ENCODE data around the gene HOXD8. TPM values are rescaled to one million over a fixed set of nuclear protein-coding genes. Genes with fewer than 3 reads are reported as not detected.

Gene HOXD8
- total RNA-seq, 1 donor: 15.5 TPM

DNA sequence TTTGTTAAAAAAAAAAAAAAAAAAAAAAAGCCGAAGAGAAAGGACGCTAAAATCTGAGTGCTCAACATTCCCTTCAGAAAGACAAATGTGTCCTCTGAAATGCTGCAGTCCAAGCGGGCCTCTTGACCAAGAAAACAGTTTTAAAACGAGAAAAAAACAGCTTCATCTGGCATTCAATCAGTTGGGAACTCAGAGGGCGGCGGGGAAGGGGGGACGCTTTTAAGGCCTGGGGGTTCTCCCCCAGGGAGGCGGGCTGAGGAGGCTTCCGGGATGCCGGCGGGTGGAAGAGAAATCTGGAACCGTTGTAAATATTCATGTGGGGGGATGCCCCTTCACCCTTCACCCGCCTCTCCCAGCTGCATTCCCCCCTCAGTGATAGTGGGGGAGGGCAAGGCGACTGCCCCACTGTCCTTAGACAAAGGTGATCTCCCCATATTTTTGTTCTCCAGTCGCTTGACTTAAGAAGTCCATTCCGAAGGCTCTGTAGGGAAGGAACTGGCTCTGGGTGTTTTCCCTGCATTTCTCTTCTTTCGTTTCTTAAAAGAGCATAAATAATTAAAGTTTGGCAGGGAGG lies 25.7 kb upstream of the HOXD8 start:
- H3K4me3 ChIP-seq (ENCODE audit: low read depth, low read length): peak overlapping the region; percentile 63
- TF ChIP-seq, protein P1, sequence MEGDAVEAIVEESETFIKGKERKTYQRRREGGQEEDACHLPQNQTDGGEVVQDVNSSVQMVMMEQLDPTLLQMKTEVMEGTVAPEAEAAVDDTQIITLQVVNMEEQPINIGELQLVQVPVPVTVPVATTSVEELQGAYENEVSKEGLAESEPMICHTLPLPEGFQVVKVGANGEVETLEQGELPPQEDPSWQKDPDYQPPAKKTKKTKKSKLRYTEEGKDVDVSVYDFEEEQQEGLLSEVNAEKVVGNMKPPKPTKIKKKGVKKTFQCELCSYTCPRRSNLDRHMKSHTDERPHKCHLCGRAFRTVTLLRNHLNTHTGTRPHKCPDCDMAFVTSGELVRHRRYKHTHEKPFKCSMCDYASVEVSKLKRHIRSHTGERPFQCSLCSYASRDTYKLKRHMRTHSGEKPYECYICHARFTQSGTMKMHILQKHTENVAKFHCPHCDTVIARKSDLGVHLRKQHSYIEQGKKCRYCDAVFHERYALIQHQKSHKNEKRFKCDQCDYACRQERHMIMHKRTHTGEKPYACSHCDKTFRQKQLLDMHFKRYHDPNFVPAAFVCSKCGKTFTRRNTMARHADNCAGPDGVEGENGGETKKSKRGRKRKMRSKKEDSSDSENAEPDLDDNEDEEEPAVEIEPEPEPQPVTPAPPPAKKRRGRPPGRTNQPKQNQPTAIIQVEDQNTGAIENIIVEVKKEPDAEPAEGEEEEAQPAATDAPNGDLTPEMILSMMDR (IDR thresholded peaks at IDR 0.05; ENCODE audit: insufficient read depth, low read depth, low read length): no peak
- no peak for DNase-seq (ENCODE audit: low read depth)

DNA sequence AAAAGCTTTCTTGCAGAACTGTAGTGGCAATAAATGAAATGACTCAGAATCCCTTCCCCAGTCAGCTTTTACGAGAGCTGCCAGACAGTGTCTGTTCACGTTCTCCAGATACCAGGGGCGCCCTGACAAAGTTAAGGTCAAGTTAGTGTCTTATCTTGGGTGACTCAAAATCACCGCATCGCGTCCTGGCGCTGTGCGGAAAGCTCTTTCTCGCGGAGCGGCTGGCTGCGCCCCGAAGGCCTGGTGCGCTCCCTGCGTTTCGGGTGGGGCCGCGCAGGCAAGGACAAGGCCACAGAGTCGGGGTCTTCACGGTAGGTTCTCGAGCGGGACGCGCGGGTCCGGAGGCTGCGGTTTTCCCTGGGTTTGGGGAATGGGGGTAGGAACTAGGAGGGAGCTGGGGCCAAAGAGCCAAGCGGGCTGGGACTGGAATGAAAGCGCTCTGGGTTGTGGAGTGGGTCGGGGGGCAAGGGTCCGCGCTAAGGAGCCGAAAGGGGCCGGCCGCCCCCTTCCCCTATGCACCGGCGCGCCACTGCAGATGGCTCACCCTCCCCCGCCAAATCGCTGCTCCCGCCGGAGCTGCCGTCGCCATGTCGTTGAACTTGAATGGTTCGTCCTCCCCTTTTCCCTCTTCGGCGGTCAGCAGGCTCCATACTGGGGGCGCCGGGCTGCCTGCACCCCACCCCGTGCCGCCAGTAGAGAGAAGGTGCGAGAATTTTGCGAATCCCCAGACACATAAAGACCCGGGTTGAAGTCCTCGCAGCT lies 25.0 kb upstream of the HOXD8 start:
- H3K4me3 ChIP-seq (ENCODE audit: low read depth, low read length): peak overlapping the region; percentile 63
- TF ChIP-seq, protein P1 (IDR thresholded peaks at IDR 0.05; ENCODE audit: insufficient read depth, low read depth, low read length): no peak
- DNase-seq (ENCODE audit: low read depth): peak; percentile 90

DNA sequence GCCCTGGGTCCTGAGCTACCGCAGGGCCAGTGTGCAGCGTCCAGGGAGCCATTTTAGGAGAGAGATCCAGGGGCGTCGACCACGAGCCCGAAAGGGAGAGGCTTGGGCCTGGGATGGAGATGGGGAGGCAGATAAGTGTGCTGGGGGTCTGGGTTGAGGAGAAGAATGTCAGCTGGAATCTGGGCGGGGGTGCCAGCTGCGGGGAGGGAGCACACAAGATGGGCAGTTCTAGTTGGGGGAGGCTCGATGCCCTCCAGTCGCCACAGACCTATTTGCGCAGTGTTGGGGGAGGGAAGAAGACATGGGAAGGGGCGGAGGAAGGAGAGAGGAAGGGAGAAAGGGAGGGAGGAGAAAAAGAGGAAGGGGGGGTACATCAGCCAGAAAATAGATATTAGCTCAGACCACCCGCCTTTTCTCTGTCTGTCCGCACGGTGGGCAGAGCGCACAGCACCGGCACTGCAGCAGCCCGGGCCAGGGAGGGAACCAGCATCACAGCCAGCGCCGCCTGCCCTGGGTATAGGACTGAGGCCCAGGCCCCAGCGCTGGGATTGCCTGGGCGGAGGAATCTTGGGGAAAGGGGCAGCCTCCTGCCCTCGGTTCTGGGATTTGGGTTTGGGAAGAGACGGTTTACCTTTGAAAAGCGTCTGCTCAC lies 24.3 kb upstream of the HOXD8 start:
- H3K4me3 ChIP-seq (ENCODE audit: low read depth, low read length): peak overlapping the region; percentile 63
- DNase-seq (ENCODE audit: low read depth): peak; percentile 47
- TF ChIP-seq, protein P1 (IDR thresholded peaks at IDR 0.05; ENCODE audit: insufficient read depth, low read depth, low read length): no peak

DNA sequence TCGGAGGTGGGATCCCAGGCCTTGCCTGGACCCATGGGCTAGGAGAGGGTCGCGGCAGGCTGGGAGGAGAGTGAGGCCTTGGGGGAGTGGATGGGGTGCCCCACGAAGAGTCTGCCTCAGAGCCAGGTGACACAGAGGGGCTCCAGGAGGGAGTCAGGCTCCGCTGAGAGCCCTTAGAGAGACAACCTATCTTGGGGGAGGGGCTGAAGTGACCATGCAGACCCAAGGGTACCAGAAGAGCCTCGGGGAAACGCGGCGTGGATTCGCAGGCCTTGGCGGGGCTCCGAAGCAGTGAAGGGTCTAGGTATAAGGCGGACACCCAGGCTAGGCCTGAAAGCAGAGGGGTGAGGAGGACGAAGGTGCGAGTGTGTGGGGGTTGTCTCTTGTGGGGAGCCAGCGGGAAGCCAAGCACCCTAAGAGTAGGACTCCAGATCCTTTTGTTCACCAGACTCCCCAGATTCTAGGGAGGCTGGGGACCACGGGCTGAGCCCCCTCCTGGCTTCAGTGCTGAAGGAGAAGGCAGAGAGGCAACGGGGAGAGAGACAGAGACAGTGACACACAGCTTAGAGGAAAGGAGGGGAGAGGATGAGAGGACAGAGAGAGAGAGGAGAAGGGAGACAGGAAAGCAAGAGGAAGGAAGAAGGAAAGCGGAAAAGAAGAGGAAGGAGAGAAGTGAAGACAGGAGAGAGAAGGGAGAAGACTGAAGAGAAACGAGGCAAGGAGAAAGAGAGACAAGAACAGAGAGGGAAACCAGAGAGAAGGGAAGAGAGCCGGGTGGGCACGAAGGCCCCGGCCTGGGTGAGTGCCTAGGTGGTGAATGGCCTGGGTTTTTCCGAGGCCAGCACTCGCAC lies 23.6 kb upstream of the HOXD8 start:
- peak overlapping the region; percentile 63 for H3K4me3 ChIP-seq (ENCODE audit: low read depth, low read length)
- peak; percentile 14 for DNase-seq (ENCODE audit: low read depth)
- TF ChIP-seq, protein P1 (IDR thresholded peaks at IDR 0.05; ENCODE audit: insufficient read depth, low read depth, low read length): no peak

DNA sequence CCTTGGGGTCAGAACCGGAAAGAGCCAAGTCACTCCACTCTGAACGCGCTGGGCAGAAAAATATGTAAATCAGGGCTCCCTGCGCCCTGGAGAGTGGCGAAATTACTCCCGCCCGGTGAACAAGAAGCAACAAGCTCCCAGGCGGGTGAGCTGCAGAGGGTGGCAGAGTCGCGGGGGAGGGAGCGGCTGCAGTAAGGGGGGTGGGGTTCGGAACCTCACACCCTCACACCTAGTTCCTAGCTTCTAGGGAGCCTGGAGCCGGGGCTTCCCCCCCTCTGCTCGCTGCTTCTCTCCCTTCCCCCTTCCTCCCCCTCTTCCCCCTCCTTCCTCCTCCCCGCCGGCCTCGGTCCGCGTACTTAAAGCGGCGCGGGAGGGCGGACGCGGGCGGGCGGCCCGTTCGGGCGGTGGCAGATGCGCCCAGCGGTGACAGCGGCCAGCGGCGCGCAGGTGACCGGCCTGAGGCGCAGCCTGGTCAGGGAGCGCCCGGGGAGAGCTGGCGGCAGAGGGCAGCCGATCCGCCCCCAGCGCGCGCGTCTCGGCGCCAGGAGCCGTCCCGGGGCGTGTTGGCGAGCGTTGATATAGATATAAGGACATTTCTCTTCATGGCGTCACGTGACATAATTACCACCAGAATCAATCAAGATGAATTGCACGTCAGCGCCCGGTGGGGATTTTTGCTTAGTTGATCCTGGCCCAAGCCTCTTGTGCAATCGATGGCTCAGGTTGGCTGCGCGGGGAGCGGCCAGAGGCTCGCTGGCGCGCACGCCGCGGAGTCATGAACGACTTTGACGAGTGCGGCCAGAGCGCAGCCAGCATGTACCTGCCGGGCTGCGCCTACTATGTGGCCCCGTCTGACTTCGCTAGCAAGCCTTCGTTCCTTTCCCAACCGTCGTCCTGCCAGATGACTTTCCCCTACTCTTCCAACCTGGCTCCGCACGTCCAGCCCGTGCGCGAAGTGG lies 22.6 kb upstream of the HOXD8 start, which contains the start of gene HOXD11:
HOXD11 (plus strand) TSS at position 700 of the 959 bp plus-strand sequence; CDS start at position 776, 76 bp downstream.
- H3K4me3 ChIP-seq (ENCODE audit: low read depth, low read length): peak within 1 kb of the TSS; percentile 63
- TF ChIP-seq, protein P1 (IDR thresholded peaks at IDR 0.05; ENCODE audit: insufficient read depth, low read depth, low read length): no peak
- peak; percentile 83 for DNase-seq (ENCODE audit: low read depth)
